HG02610 (cell line): ENCODE data around the gene SCAF4.
"Not testable (repeated sequence)": the region's sequence is repeated elsewhere in the genome, so short reads cannot be mapped to it uniquely, and the experiment has no call there.

Experiments
- ATAC-seq: cut with Tn5 transposase; IDR thresholded peaks from one replicate; pipeline ENCODE4 v1.9.1; 2021; ENCODE audit warnings: mild to moderate bottlenecking, moderate library complexity; ENCODE audit not compliant: unreplicated experiment

SCAF4 gene

GRCh38 chr21:31731857-31732596 is at the start of gene SCAF4:
Gene SCAF4, minus strand, starts transcription at chr21:31732118. Its CDS starts 426 bp downstream, at chr21:31731692.
- peak; percentile 82 for ATAC-seq

GRCh38 chr21:31780944-31781343 is 49.0 kb upstream of the SCAF4 start:
- ATAC-seq, result no peak

GRCh38 chr21:31778546-31778945 is 46.6 kb upstream of the SCAF4 start:
- no peak for ATAC-seq

GRCh38 chr21:31777857-31778256 is 45.9 kb upstream of the SCAF4 start:
- no peak for ATAC-seq

GRCh38 chr21:31774031-31774430 is 42.1 kb upstream of the SCAF4 start:
- no peak for ATAC-seq

- peak; percentile 85 for ATAC-seq
Measured at GRCh38 chr21:31772674-31773555, 41.0 kb upstream of the SCAF4 start.

- no peak for ATAC-seq
Measured at GRCh38 chr21:31771685-31772084, 39.8 kb upstream of the SCAF4 start.

GRCh38 chr21:31768710-31769109 is 36.8 kb upstream of the SCAF4 start:
- ATAC-seq, result no peak

- ATAC-seq, result no peak
Measured at GRCh38 chr21:31766899-31767298, 35.0 kb upstream of the SCAF4 start.

GRCh38 chr21:31765850-31766249 is 33.9 kb upstream of the SCAF4 start:
- ATAC-seq, result not testable (repeated sequence)

GRCh38 chr21:31760931-31761330 is 29.0 kb upstream of the SCAF4 start:
- ATAC-seq, result no peak

GRCh38 chr21:31756787-31757186 is 24.9 kb upstream of the SCAF4 start:
- ATAC-seq, result no peak

- no peak for ATAC-seq
Measured at GRCh38 chr21:31755027-31755426, 23.1 kb upstream of the SCAF4 start.

- no peak for ATAC-seq
Measured at GRCh38 chr21:31754708-31754960, 22.7 kb upstream of the SCAF4 start.

GRCh38 chr21:31753949-31754707 is 22.2 kb upstream of the SCAF4 start:
- ATAC-seq, result no peak

GRCh38 chr21:31752967-31753366 is 21.0 kb upstream of the SCAF4 start:
- ATAC-seq, result no peak

GRCh38 chr21:31752352-31752751 is 20.4 kb upstream of the SCAF4 start:
- ATAC-seq, result no peak

GRCh38 chr21:31750843-31751242 is 18.9 kb upstream of the SCAF4 start:
- ATAC-seq, result no peak

GRCh38 chr21:31744182-31744800 is 12.4 kb upstream of the SCAF4 start:
- ATAC-seq, result no peak

GRCh38 chr21:31743712-31744111 is 11.8 kb upstream of the SCAF4 start:
- ATAC-seq, result no peak

GRCh38 chr21:31741116-31741515 is 9.2 kb upstream of the SCAF4 start:
- ATAC-seq, result no peak
